HG03139 (cell line): ENCODE results near the gene LRRC51.

Experiments used
- ATAC-seq: cut with Tn5 transposase; IDR thresholded peaks from one replicate; pipeline ENCODE4 v1.9.1; 2021; ENCODE audit not compliant: unreplicated experiment

LRRC51 gene

GRCh38 chr11:72069787-72070251 is 10.8 kb upstream of the LRRC51 start:
- peak; percentile 50 for ATAC-seq

DNA sequence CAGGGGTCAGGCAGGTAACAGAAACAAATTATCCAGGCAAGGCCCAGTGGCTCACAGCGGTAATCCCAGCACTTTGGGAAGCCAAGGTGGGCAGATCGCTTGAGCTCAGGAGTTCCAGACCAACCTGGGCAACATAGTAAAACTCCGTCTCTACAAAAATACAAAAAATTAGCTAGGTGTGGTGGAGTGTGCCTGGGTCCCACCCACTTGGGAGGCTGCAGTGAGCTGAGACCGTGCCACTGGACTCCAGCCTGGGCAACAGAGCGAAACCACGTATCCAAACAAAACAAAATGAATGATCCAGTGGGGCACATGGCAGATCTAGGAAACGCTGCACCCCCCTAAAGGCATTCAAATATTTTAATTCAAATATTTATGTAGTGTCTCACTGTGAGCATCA is 10.2 kb upstream of the LRRC51 start:
- no peak for ATAC-seq

DNA sequence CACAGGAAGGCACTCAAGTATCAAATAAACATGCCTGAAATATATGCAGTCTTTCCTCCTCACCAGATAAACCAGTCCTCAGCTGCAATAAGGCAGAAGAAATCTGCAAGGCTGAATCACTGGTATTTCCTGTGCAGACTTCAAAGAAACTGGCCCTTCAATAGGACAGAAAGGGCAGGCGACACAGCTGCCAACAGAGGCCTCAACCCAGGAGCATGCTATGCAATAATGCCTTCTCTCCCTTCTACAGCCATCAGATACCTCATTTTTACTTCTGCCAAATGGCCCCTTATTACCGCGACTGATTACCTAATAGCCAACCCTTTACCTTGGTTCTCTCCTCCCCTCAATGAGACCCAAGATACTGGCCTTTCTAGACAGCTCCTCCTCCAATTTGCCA is 8.3 kb upstream of the LRRC51 start:
- ATAC-seq: no peak

DNA sequence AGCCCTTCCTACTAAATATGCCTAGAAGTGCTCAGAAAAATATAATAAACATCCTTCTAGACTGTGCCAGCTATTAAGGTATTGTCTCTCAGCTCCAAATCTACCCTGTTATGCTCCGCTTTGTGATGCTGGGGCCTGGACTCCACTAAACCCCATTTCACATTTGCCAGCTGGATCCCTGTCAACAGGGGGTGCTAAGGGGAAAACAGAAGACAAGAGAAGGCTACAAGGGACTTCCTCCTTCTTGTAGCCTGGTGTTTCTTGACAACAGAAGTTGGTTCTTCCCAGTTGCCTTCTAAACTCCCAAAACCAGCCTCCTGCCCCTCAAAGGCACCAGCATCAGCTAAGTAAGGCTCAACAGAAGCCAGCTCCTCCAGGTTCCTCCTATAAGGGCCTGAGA is 5.5 kb upstream of the LRRC51 start:
- ATAC-seq: no peak

DNA sequence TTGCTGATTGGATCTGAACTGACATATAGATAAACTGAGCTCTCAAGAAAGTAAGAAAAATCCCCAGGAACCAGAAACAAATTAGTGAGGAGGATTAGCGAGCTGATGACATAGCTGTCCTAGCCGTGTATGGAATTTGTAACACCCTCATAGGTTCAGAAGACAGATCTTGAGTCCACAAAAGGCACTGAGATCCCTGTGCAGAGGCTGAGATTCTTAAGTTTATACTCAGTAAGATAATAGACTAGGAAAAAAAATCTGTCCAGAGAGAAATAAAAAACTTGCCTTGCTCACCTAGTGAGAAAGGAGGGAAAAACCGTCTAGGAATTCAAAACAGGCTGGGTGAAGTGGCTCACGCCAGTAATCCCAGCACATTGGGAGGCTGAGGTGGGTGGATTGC is 4.9 kb upstream of the LRRC51 start:
- ATAC-seq: no peak

DNA sequence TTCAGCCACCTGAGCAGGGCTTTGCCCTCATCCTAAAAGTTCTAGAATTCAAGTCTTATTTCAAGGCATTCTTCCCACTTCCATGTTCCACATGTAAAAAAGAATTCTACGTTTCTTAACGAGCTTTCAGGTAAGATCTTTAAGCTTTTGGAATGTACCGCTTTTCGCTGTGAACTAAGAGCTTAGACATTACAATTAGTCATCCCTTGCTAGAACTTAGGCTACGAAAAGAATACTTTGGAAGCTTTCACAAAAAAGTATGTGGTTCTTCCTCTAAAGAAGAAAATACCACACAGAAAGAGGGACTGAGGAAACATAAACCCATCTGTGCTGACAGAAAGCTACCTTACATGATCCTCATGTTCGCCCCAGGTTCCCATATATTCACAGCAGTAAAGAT is 2.2 kb upstream of the LRRC51 start:
- ATAC-seq: no peak

GRCh38 chr11:72079819-72080325 is 778 bp upstream of the LRRC51 start:
- no peak for ATAC-seq

GRCh38 chr11:72081184-72081644 is 564 bp downstream of the LRRC51 start:
- ATAC-seq: no peak

- ATAC-seq: no peak
Observed at GRCh38 chr11:72081821-72082453, 1.3 kb downstream of the LRRC51 start.

GRCh38 chr11:72083414-72083813 is 2.8 kb downstream of the LRRC51 start:
- ATAC-seq: no peak

GRCh38 chr11:72084076-72084475 is 3.4 kb downstream of the LRRC51 start:
- ATAC-seq: no peak

- ATAC-seq: no peak
Observed at GRCh38 chr11:72084965-72085364, 4.3 kb downstream of the LRRC51 start.

DNA sequence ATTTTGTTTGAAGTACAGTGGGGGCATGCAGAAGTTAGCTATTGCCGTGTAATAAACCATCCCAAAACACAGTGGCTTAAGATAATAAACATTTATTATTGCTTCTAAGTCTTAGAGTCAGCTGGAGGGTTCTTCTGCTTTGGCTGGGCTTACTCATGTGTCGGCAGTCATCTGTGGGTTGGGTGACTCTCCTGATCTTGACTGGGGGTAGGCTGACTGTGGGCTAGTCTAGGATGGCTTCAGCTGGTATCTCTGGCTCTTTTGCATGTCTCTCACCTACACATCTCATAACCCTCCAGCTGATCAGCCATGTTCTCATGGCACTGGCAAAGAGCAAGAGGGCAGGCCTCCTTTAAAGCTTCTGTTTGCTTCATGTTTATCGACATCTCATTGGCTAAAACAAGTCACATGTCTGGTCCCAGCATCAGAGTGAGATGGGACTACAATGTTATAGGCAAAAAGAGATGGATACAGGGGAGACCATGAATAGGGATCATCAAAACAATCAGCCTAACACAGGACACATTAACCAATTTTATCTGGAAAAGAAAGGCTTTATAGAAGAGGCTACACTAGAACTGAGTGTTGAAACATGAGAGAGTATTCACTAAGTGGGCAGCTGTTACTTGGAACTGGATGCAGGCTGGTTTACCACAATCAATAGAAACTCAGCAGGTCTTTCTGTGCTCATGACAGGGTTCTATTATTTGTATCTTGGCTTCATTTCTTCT is 5.1 kb downstream of the LRRC51 start:
- ATAC-seq: no peak

DNA sequence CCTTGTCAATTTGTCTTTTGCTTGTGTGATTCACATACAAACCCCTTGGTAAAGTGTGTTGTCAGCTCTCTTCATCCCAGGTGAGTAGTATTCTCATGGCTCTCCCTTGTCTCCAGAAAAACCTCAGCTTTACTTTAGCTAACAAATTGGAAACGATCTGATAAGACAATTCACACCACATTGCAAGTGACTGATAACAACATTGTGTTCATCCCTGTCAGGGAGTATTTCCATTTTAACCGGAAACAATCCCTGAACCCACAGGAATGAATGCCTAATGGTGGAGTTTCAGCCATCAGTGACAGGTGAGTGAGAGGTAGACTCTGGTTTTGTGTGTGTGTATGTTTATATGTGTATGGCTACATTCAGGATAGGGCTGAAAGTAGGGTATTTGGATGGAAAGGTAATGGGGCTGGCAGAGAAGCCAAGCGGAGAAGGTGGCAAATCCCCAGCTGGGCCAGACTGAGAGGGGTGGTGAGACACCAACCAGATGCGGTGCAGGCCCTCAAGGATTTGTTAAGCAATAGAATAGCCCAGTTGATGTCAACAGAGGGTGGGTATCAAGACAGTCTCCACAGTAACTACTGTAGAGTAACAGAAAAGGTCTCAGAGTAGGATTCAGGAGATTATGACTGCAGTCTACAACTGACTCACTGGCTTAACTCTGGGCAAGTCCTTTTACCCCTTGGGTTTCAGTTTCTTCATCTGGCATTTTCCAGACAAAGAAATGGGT is 7.6 kb downstream of the LRRC51 start:
- no peak for ATAC-seq

- ATAC-seq: no peak
Observed at GRCh38 chr11:72091292-72091691, 10.6 kb downstream of the LRRC51 start.

- ATAC-seq: no peak
Observed at GRCh38 chr11:72098741-72099140, 18.1 kb downstream of the LRRC51 start.

DNA sequence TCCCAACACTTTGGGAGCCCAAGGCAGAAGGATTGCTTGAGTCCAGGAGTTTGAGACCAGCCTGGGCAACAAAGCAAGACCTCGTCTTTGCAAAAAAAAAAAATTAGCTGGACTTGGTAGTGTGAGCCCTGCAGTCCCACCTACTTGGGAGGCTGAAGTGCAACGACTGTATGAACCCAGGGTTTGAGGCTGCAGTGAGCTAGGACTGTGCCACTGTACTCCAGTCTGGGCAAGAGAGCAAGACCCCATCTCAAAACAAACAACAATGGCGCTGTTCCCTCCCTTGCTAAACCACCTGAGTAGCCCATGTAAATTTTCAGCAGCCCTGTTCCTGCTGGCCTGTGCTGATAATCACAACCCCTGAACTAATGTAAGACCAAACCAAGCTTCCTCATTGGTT is 19.4 kb downstream of the LRRC51 start:
- no peak for ATAC-seq

GRCh38 chr11:72100462-72100861 is 19.8 kb downstream of the LRRC51 start:
- ATAC-seq: no peak

DNA sequence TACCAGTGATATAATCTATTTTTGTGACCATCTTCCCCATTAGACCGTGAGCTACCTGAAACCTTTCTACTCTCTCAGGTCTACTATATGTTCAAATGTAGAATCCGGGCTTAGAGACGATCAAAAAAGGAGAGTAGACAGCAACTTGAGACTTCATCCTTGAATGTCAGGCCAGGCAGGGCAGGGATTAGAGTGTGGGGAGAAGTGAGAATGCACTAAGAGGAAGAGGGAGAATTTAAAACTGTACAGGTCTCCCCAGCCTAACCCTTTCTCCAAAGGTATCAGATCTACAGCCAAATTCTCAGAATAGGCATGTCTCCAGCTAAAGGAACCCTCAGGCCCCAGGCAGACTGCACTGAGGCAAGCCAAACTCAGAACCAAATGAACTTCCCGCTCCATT is 21.5 kb downstream of the LRRC51 start:
- no peak for ATAC-seq

DNA sequence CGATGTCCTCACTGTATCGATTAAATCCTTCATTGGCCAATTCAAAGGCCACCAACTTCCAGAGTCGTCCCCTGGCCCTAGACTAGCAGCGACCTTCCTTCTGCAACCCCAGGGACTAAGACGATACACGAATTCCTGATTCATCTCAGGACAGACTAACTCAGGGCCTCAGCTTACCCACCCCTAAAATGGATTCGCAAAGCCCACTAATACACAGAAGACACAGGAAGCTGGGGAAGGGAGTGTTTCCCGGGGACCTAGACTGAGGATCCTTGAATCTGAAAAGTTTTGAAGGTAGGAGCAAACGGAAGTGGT is 21.9 kb downstream of the LRRC51 start:
- ATAC-seq: no peak

DNA sequence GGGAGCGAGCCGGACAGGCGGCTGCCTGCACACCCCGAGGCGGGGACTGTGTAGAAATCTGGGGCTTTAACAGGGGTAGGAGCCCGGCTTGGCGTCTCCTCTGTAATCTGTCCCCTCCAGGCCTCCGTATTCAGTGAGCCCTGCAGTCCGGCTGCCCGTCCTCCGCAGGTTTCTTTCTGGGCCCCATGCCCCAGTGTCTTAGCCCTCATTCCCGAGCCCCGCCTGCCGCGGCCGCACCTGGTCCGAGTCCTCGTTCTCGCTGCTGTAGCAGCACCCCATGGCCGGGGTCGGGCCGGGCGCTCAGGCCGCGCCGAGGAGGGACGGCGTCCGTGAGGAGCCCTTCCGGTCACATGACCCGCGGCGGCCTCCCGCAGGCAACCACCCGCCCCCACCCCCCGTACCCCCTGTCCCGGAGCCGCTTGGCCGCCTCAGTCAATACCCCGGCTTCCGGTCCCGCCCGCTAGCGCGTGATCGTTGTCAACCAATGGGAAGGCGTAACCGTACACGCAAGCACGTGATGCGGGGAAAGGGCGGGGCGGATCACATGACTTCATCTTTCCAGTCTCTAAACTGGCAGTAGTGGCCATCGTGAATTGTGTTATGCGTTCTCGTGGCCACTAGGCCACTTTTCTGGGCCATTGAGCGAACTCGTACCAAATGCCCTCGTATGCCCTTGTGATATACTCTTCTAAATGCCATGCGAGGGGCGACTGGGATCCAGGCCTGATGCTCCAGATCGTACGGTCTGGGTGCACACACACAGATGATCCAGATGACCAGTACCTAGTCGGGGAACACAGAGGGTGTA is 22.5 kb downstream of the LRRC51 start, which contains the start of gene LAMTOR1:
Gene LAMTOR1, minus strand, starts transcription at position 352 of the 808 bp plus-strand sequence. Its CDS starts 73 bp downstream, at position 279.
- ATAC-seq: peak; percentile 82
